ENCODE results near the gene ZSWIM5.
"Not testable (repeated sequence)": the region's sequence is repeated elsewhere in the genome, so short reads cannot be mapped to it uniquely, and the experiment has no call there.

Gene ZSWIM5

GRCh38 chr1:45084562-45084961 is 121.8 kb downstream of the ZSWIM5 start:
- DNase-seq (ENCODE audit: low spot score) = no peak

GRCh38 chr1:45079533-45079932 is 126.9 kb downstream of the ZSWIM5 start:
- no peak for DNase-seq (ENCODE audit: low spot score)

GRCh38 chr1:45076959-45077358 is 129.4 kb downstream of the ZSWIM5 start:
- DNase-seq (ENCODE audit: low spot score) = not testable (repeated sequence)

- DNase-seq (ENCODE audit: low spot score) = no peak
Measured at GRCh38 chr1:45071567-45071966, 134.8 kb downstream of the ZSWIM5 start.

- no peak for DNase-seq (ENCODE audit: low spot score)
Measured at GRCh38 chr1:45067806-45068205, 138.6 kb downstream of the ZSWIM5 start.

- no peak for DNase-seq (ENCODE audit: low spot score)
Measured at GRCh38 chr1:45065083-45065482, 141.3 kb downstream of the ZSWIM5 start.

GRCh38 chr1:45062463-45062862 is 143.9 kb downstream of the ZSWIM5 start:
- DNase-seq (ENCODE audit: low spot score) = not testable (repeated sequence)

- no peak for DNase-seq (ENCODE audit: low spot score)
Measured at GRCh38 chr1:45059829-45060228, 146.6 kb downstream of the ZSWIM5 start.

GRCh38 chr1:45057542-45057941 is 148.9 kb downstream of the ZSWIM5 start:
- no peak for DNase-seq (ENCODE audit: low spot score)

- DNase-seq (ENCODE audit: low spot score) = no peak
Measured at GRCh38 chr1:45051005-45051772, 155.2 kb downstream of the ZSWIM5 start.

- no peak for DNase-seq (ENCODE audit: low spot score)
Measured at GRCh38 chr1:45047032-45047431, 159.4 kb downstream of the ZSWIM5 start.

- DNase-seq (ENCODE audit: low spot score) = no peak
Measured at GRCh38 chr1:45044916-45045315, 161.5 kb downstream of the ZSWIM5 start.

- DNase-seq (ENCODE audit: low spot score) = no peak
Measured at GRCh38 chr1:45043094-45043493, 163.3 kb downstream of the ZSWIM5 start.

GRCh38 chr1:45040297-45040696 is 166.1 kb downstream of the ZSWIM5 start:
- no peak for DNase-seq (ENCODE audit: low spot score)

- DNase-seq (ENCODE audit: low spot score) = no peak
Measured at GRCh38 chr1:45038661-45039364, 167.6 kb downstream of the ZSWIM5 start.

GRCh38 chr1:45038240-45038639 is 168.2 kb downstream of the ZSWIM5 start:
- DNase-seq (ENCODE audit: low spot score) = no peak

GRCh38 chr1:45037456-45037855 is 168.9 kb downstream of the ZSWIM5 start:
- DNase-seq (ENCODE audit: low spot score) = no peak

GRCh38 chr1:45035631-45036301 is 170.6 kb downstream of the ZSWIM5 start:
- no peak for DNase-seq (ENCODE audit: low spot score)

GRCh38 chr1:45033356-45033755 is 173.0 kb downstream of the ZSWIM5 start:
- DNase-seq (ENCODE audit: low spot score) = no peak

- no peak for DNase-seq (ENCODE audit: low spot score)
Measured at GRCh38 chr1:45032837-45033236, 173.6 kb downstream of the ZSWIM5 start.

- no peak for DNase-seq (ENCODE audit: low spot score)
Measured at GRCh38 chr1:45026446-45026845, 180.0 kb downstream of the ZSWIM5 start.

GRCh38 chr1:45023663-45024062 is 182.7 kb downstream of the ZSWIM5 start:
- DNase-seq (ENCODE audit: low spot score) = no peak

Measured in CD4-positive, alpha-beta T cell treated with Interleukin-15 for 4 hours (primary cell).